GM23338 (cell line): Measurements from ENCODE around the gene KYAT1.

Experiments used
- CREB1 ChIP-seq: fragments of 250-450 bp; sonication (Bioruptor Pico); IDR thresholded peaks from 2 replicates; pipeline ENCODE4 v1.5.0; 2020; ENCODE audit warnings: low read depth, mild to moderate bottlenecking, moderate library complexity
- EZH2 ChIP-seq: fragments of 200-600 bp; sonication (generic); IDR thresholded peaks from one replicate; pipeline ENCODE4 v1.8.0; 2017; ENCODE audit warnings: antibody characterized with exemption, mild to moderate bottlenecking, low read depth; ENCODE audit not compliant: unreplicated experiment
- EZH2phosphoT487 ChIP-seq: fragments of 200-600 bp; sonication (generic); IDR thresholded peaks from one replicate; pipeline ENCODE4 v1.8.1; 2018; ENCODE audit warnings: antibody characterized with exemption; ENCODE audit not compliant: unreplicated experiment
- JUNB ChIP-seq: IDR thresholded peaks from one replicate; pipeline ENCODE4 v1.6.1; 2016; ENCODE audit warnings: antibody characterized with exemption; ENCODE audit not compliant: unreplicated experiment
- POLR2AphosphoS5 ChIP-seq: IDR thresholded peaks from 2 replicates; pipeline ENCODE4 v1.6.1; 2016; ENCODE audit warnings: antibody characterized with exemption, low read depth
- ZNF114 ChIP-seq: fragments of 250-450 bp; sonication (Bioruptor Pico); IDR thresholded peaks from 2 replicates; pipeline ENCODE4 v1.5.0; 2020; ENCODE audit warnings: mild to moderate bottlenecking, moderate library complexity
- ZNF331 ChIP-seq: fragments of 250-450 bp; sonication (Bioruptor Pico); IDR thresholded peaks from 2 replicates; pipeline ENCODE4 v1.5.0; 2020; ENCODE audit warnings: low read depth, mild to moderate bottlenecking, moderate library complexity
- TF ChIP-seq, protein P1 (sequence below), 2 experiments: fragments of 200-600 bp in 1 of 2; sonication (generic) in 1 of 2; conservative IDR thresholded peaks; 2 replicates each; pipeline versions ENCODE4 v1.5.1 to v1.6.1; 2016 to 2017; ENCODE audit warnings: antibody characterized with exemption in 2 of 2, low read depth in 2 of 2, mild to moderate bottlenecking in 2 of 2, moderate library complexity in 1 of 2
- TF ChIP-seq, protein P2 (sequence below): IDR thresholded peaks from 2 replicates; pipeline ENCODE4 v1.6.1; 2016; ENCODE audit warnings: antibody characterized with exemption
- TF ChIP-seq, protein P3 (sequence below): IDR thresholded peaks from one replicate; pipeline ENCODE4 v1.6.1; 2018; ENCODE audit warnings: antibody characterized with exemption; ENCODE audit not compliant: unreplicated experiment

DNA sequence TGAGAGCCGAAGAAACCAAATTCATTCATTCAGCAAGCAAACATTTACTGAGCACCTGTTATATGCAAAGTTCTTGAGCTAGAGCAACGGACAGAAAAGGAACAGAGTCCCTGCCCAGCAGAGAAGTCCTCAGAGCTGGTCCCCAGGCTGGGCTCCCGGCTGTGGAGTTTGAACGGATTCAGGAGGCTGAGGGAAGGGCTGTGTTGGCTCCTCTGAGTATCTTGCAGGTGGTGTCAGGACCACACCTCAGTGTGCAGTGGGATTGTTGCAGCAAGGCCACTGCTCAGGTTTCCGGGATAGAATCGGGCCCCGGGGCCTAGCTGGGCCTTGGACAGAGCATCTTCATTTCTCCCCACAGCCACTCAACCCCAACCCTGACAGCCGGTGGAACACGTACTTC is 89.6 kb downstream of the KYAT1 start:
- TF ChIP-seq, protein P1, sequence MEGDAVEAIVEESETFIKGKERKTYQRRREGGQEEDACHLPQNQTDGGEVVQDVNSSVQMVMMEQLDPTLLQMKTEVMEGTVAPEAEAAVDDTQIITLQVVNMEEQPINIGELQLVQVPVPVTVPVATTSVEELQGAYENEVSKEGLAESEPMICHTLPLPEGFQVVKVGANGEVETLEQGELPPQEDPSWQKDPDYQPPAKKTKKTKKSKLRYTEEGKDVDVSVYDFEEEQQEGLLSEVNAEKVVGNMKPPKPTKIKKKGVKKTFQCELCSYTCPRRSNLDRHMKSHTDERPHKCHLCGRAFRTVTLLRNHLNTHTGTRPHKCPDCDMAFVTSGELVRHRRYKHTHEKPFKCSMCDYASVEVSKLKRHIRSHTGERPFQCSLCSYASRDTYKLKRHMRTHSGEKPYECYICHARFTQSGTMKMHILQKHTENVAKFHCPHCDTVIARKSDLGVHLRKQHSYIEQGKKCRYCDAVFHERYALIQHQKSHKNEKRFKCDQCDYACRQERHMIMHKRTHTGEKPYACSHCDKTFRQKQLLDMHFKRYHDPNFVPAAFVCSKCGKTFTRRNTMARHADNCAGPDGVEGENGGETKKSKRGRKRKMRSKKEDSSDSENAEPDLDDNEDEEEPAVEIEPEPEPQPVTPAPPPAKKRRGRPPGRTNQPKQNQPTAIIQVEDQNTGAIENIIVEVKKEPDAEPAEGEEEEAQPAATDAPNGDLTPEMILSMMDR (conservative IDR thresholded peaks at IDR 0.05; ENCODE audit: low read depth in 2 of 2) = no peak
- TF ChIP-seq EZH2phosphoT487 (no peak), POLR2AphosphoS5 (no peak), EZH2 (no peak), ZNF114 (CRISPR knock-in tag) (no peak), CREB1 (CRISPR knock-in tag) (no peak), JUNB (no peak), ZNF331 (CRISPR knock-in tag) (no peak)
- TF ChIP-seq, protein P2, sequence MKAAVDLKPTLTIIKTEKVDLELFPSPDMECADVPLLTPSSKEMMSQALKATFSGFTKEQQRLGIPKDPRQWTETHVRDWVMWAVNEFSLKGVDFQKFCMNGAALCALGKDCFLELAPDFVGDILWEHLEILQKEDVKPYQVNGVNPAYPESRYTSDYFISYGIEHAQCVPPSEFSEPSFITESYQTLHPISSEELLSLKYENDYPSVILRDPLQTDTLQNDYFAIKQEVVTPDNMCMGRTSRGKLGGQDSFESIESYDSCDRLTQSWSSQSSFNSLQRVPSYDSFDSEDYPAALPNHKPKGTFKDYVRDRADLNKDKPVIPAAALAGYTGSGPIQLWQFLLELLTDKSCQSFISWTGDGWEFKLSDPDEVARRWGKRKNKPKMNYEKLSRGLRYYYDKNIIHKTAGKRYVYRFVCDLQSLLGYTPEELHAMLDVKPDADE = no peak
- TF ChIP-seq, protein P3, sequence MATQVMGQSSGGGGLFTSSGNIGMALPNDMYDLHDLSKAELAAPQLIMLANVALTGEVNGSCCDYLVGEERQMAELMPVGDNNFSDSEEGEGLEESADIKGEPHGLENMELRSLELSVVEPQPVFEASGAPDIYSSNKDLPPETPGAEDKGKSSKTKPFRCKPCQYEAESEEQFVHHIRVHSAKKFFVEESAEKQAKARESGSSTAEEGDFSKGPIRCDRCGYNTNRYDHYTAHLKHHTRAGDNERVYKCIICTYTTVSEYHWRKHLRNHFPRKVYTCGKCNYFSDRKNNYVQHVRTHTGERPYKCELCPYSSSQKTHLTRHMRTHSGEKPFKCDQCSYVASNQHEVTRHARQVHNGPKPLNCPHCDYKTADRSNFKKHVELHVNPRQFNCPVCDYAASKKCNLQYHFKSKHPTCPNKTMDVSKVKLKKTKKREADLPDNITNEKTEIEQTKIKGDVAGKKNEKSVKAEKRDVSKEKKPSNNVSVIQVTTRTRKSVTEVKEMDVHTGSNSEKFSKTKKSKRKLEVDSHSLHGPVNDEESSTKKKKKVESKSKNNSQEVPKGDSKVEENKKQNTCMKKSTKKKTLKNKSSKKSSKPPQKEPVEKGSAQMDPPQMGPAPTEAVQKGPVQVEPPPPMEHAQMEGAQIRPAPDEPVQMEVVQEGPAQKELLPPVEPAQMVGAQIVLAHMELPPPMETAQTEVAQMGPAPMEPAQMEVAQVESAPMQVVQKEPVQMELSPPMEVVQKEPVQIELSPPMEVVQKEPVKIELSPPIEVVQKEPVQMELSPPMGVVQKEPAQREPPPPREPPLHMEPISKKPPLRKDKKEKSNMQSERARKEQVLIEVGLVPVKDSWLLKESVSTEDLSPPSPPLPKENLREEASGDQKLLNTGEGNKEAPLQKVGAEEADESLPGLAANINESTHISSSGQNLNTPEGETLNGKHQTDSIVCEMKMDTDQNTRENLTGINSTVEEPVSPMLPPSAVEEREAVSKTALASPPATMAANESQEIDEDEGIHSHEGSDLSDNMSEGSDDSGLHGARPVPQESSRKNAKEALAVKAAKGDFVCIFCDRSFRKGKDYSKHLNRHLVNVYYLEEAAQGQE = no peak
